ENCODE measurements around the gene PLXDC1.

PLXDC1 gene

GRCh38 chr17:39196808-39197291, 45.4 kb upstream of the PLXDC1 start (continued):
- TF ChIP-seq SCRT2 (tag by site-specific recombination; IDR thresholded peaks at IDR 0.05) (no peak), ZNF341 (tag by site-specific recombination; IDR thresholded peaks at IDR 0.05; ENCODE audit: low read depth) (no peak), KLF9 (tag by site-specific recombination; IDR thresholded peaks at IDR 0.05; ENCODE audit: low read depth) (no peak), ZNF785 (tag by site-specific recombination; IDR thresholded peaks at IDR 0.05) (no peak), EGR2 (tag by site-specific recombination; IDR thresholded peaks at IDR 0.05; ENCODE audit: low read depth) (peak; percentile 90), WT1 (tag by site-specific recombination; IDR thresholded peaks at IDR 0.05) (no peak), ZFP41 (tag by site-specific recombination; IDR thresholded peaks at IDR 0.05; ENCODE audit: borderline replicate concordance) (no peak), KLF1 (tag by site-specific recombination; IDR thresholded peaks at IDR 0.05) (peak; percentile 56; the same call in 1 of the 2 replicates), CTCF (tag by site-specific recombination; IDR thresholded peaks at IDR 0.05) (peak; percentile 16; the same call in 1 of the 2 replicates), KLF8 (tag by site-specific recombination; IDR thresholded peaks at IDR 0.05) (0 out of 2 replicates have a peak, but pooled peaks have one; percentile 4), ZNF768 (tag by site-specific recombination; IDR thresholded peaks at IDR 0.05) (no peak)
- TF ChIP-seq, protein P1, sequence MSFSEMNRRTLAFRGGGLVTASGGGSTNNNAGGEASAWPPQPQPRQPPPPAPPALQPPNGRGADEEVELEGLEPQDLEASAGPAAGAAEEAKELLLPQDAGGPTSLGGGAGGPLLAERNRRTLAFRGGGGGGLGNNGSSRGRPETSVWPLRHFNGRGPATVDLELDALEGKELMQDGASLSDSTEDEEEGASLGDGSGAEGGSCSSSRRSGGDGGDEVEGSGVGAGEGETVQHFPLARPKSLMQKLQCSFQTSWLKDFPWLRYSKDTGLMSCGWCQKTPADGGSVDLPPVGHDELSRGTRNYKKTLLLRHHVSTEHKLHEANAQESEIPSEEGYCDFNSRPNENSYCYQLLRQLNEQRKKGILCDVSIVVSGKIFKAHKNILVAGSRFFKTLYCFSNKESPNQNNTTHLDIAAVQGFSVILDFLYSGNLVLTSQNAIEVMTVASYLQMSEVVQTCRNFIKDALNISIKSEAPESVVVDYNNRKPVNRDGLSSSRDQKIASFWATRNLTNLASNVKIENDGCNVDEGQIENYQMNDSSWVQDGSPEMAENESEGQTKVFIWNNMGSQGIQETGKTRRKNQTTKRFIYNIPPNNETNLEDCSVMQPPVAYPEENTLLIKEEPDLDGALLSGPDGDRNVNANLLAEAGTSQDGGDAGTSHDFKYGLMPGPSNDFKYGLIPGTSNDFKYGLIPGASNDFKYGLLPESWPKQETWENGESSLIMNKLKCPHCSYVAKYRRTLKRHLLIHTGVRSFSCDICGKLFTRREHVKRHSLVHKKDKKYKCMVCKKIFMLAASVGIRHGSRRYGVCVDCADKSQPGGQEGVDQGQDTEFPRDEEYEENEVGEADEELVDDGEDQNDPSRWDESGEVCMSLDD (tag by site-specific recombination; IDR thresholded peaks at IDR 0.05): peak; percentile 28; the same call in 1 of the 2 replicates
- TF ChIP-seq, protein P2, sequence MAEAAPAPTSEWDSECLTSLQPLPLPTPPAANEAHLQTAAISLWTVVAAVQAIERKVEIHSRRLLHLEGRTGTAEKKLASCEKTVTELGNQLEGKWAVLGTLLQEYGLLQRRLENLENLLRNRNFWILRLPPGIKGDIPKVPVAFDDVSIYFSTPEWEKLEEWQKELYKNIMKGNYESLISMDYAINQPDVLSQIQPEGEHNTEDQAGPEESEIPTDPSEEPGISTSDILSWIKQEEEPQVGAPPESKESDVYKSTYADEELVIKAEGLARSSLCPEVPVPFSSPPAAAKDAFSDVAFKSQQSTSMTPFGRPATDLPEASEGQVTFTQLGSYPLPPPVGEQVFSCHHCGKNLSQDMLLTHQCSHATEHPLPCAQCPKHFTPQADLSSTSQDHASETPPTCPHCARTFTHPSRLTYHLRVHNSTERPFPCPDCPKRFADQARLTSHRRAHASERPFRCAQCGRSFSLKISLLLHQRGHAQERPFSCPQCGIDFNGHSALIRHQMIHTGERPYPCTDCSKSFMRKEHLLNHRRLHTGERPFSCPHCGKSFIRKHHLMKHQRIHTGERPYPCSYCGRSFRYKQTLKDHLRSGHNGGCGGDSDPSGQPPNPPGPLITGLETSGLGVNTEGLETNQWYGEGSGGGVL (tag by site-specific recombination; IDR thresholded peaks at IDR 0.05): peak; percentile 45; the same call in 1 of the 2 replicates

DNA sequence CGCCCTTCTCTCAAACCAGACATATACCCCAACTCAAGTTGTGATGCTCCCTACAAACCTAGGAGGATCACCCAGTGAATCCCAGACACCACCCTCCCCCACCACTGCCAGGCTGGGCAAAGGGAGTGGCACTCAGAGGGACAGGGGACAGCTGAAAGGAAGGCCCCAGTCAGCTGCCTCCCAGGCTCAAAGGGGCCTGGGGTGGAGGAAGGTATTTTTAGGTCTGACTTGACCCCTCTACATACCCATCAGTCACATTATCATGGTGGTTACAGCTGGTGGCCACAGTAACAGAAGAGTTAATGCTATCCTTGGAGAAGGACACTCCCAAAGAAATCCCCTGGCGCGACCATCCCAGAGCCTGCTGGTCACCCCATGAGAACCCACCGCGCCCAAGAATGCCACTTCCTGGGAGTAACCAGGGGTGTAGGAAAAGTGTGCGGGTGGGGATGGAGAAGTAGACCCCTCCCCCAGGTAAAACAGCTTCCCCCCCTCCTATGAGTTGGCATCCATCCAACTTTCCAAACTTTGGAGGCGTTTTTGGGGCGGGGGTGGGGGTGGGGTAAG, 44.9 kb upstream of the PLXDC1 start:
- Histone ChIP-seq H3K4me3 (ENCODE audit: low read depth, low read length) (peak overlapping the region; percentile 12; the same call in 1 of the 2 replicates), H3K4me1 (ENCODE audit: control insufficient read depth, insufficient read depth, low read length) (peaks cover 19% of the 10 kb centered on the region; the same call in 1 of the 2 replicates), H3K9me3 (ENCODE audit: control insufficient read depth, insufficient read depth, low read depth, low read length) (no peaks in the 10 kb centered on the region), H3K36me3 (ENCODE audit: control insufficient read depth in 2 of 2, insufficient read depth in 1 of 2, low read length in 2 of 2) (peaks cover 10 to 38% of the 10 kb centered on the region in 2 experiments), H3K27ac (ENCODE audit: extremely low read depth, low read depth, low read length) (no peak overlapping the region; the same call in 1 of the 2 replicates)
- CTCF ChIA-PET: interaction anchor here (0.5 to 3.5 kb wide), 8 partner anchors 10 to 48 kb away, joined by 3 to 28 read pairs (median 6); no protein-coding TSS in a partner anchor
- POLR2A ChIA-PET: interaction anchor here (0.9 to 2.2 kb wide), 3 partner anchors 9 to 48 kb away, joined by 3 to 15 read pairs (median 4); no protein-coding TSS in a partner anchor
- TF ChIP-seq GFI1B (tag by site-specific recombination; IDR thresholded peaks at IDR 0.05): no peak
- TF ChIP-seq KLF8 (tag by site-specific recombination; IDR thresholded peaks at IDR 0.05): 0 out of 2 replicates have a peak, but pooled peaks have one; percentile 6
- TF ChIP-seq KLF10 (tag by site-specific recombination; IDR thresholded peaks at IDR 0.05): 0 out of 2 replicates have a peak, but pooled peaks have one; percentile 10
- 0 out of 2 replicates have a peak, but pooled peaks have one; percentile 38 for TF ChIP-seq IKZF3 (tag by site-specific recombination; IDR thresholded peaks at IDR 0.05)
- TF ChIP-seq ZBTB20 (tag by site-specific recombination; IDR thresholded peaks at IDR 0.05): no peak
- TF ChIP-seq ZNF335 (tag by site-specific recombination; conservative IDR thresholded peaks at IDR 0.05): no peak
- no peak for TF ChIP-seq ZNF544 (tag by site-specific recombination; IDR thresholded peaks at IDR 0.05)
- TF ChIP-seq KLF1 (tag by site-specific recombination; IDR thresholded peaks at IDR 0.05): peak; percentile 47; the same call in 1 of the 2 replicates
- no peak for TF ChIP-seq ZNF266 (tag by site-specific recombination; IDR thresholded peaks at IDR 0.05; ENCODE audit: low read depth)
- TF ChIP-seq ZNF114 (tag by site-specific recombination; IDR thresholded peaks at IDR 0.05): no peak
- no peak for TF ChIP-seq ZNF214 (tag by site-specific recombination; IDR thresholded peaks at IDR 0.05; ENCODE audit: borderline replicate concordance)
